Transverse colon (tissue), 4 donors: ENCODE results near the gene BMP2K.

Source experiments
- CTCF ChIP-seq, 5 experiments: fragments of 200-600 bp in 3 of 5; fragments of 450-650 bp in 2 of 5; sonication (generic) in 3 of 5; IDR thresholded peaks; 1 replicate in 2 of 5; 2 replicates in 3 of 5; pipeline ENCODE4 v1.5.1; 2016 to 2017; ENCODE audit warnings: antibody characterized with exemption in 5 of 5, inconsistent platforms in 3 of 5, mild to moderate bottlenecking in 2 of 5, moderate library complexity in 1 of 5
- EP300 ChIP-seq: sonication (generic); formaldehyde crosslinking; IDR thresholded peaks from one replicate; pipeline ENCODE4 v1.6.1; 2017; ENCODE audit warnings: antibody characterized with exemption, low read depth
- POLR2A ChIP-seq: fragments of 450-650 bp; IDR thresholded peaks from one replicate; pipeline ENCODE4 v1.6.1; 2016; ENCODE audit warnings: antibody characterized with exemption, mild to moderate bottlenecking, moderate library complexity
- POLR2AphosphoS5 ChIP-seq, 3 donors: sonication (generic); formaldehyde crosslinking; IDR thresholded peaks; one replicate each; pipeline ENCODE4 v1.6.1; 2016; ENCODE audit warnings: antibody characterized with exemption in 3 of 3

- no peak for TF ChIP-seq POLR2A
- no peak for TF ChIP-seq CTCF (IDR thresholded peaks at IDR 0.05)
- TF ChIP-seq POLR2AphosphoS5 (IDR thresholded peaks at IDR 0.05), result no peak
- no peak for TF ChIP-seq EP300
Observed at GRCh38 chr4:78885598-78885997, 109.4 kb downstream of the BMP2K start.
